Thyroid gland (tissue), 4 donors: ENCODE results near the gene ECD.

Source experiments
- CTCF ChIP-seq, 6 experiments: fragments of 200-600 bp in 3 of 6; fragments of 450-650 bp in 3 of 6; sonication (generic) in 3 of 6; IDR thresholded peaks; one replicate each; pipeline ENCODE4 v1.5.1; 2016 to 2019; ENCODE audit warnings: antibody characterized with exemption in 6 of 6, mild to moderate bottlenecking in 2 of 6, inconsistent platforms in 1 of 6, moderate library complexity in 1 of 6
- POLR2A ChIP-seq, 2 donors: fragments of 450-650 bp; IDR thresholded peaks; one replicate each; pipeline ENCODE4 v1.6.1; 2017; ENCODE audit warnings: antibody characterized with exemption in 2 of 2, mild to moderate bottlenecking in 2 of 2, moderate library complexity in 1 of 2

GRCh38 chr10:73126343-73126742, 41.5 kb downstream of the ECD start:
- TF ChIP-seq CTCF (IDR thresholded peaks at IDR 0.05) = no peak
- TF ChIP-seq POLR2A (IDR thresholded peaks at IDR 0.05) = no peak
